Hematopoietic multipotent progenitor cell treated with erythropoietin and hydrocortisone succinate and interleukin-3 and kit ligand, for 15 days (in vitro differentiated cells): ENCODE measurements around the gene GRIK1.

ENCODE experiments used
- DNase-seq: peaks from one replicate; pipeline ENCODE4 v3.0.0-alpha.2; 2015; ENCODE audit warnings: low spot score

Gene GRIK1

GRCh38 chr21:29671728-29672127 lies 268.1 kb downstream of the GRIK1 start:
- no peak for DNase-seq

- no peak for DNase-seq
Measured at GRCh38 chr21:29670228-29670627, 269.6 kb downstream of the GRIK1 start.

GRCh38 chr21:29669416-29669815 lies 270.4 kb downstream of the GRIK1 start:
- no peak for DNase-seq

GRCh38 chr21:29667651-29668050 lies 272.1 kb downstream of the GRIK1 start:
- no peak for DNase-seq

GRCh38 chr21:29664615-29665014 lies 275.2 kb downstream of the GRIK1 start:
- DNase-seq, result no peak

- DNase-seq, result no peak
Measured at GRCh38 chr21:29661672-29662442, 277.9 kb downstream of the GRIK1 start.

GRCh38 chr21:29660047-29660720 lies 279.6 kb downstream of the GRIK1 start:
- DNase-seq, result no peak

GRCh38 chr21:29658934-29659203 lies 280.9 kb downstream of the GRIK1 start:
- no peak for DNase-seq

GRCh38 chr21:29658177-29658933 lies 281.4 kb downstream of the GRIK1 start:
- DNase-seq, result no peak

- no peak for DNase-seq
Measured at GRCh38 chr21:29657240-29657989, 282.4 kb downstream of the GRIK1 start.

- DNase-seq, result no peak
Measured at GRCh38 chr21:29656504-29657239, 283.1 kb downstream of the GRIK1 start.

GRCh38 chr21:29655577-29655976 lies 284.2 kb downstream of the GRIK1 start:
- DNase-seq, result no peak

- DNase-seq, result no peak
Measured at GRCh38 chr21:29654855-29655254, 284.9 kb downstream of the GRIK1 start.

- DNase-seq, result no peak
Measured at GRCh38 chr21:29654203-29654602, 285.6 kb downstream of the GRIK1 start.

- DNase-seq, result no peak
Measured at GRCh38 chr21:29650523-29651022, 289.2 kb downstream of the GRIK1 start.

- DNase-seq, result no peak
Measured at GRCh38 chr21:29649406-29649814, 290.4 kb downstream of the GRIK1 start.

- DNase-seq, result no peak
Measured at GRCh38 chr21:29648710-29649240, 291.0 kb downstream of the GRIK1 start.

GRCh38 chr21:29647353-29647781 lies 292.4 kb downstream of the GRIK1 start:
- DNase-seq, result no peak

- no peak for DNase-seq
Measured at GRCh38 chr21:29645666-29646553, 293.9 kb downstream of the GRIK1 start.

GRCh38 chr21:29643289-29643688 lies 296.5 kb downstream of the GRIK1 start:
- DNase-seq, result no peak
